Stomach (tissue), 4 donors: Measurements from ENCODE around the gene ATP6V1B1.

Experiments used
- EP300 ChIP-seq: sonication (generic); formaldehyde crosslinking; IDR thresholded peaks from one replicate; pipeline ENCODE4 v1.6.1; 2017; ENCODE audit warnings: antibody characterized with exemption
- POLR2A ChIP-seq, 4 donors: fragments of 450-650 bp; IDR thresholded peaks; one replicate each; pipeline ENCODE4 v1.6.1; 2016; ENCODE audit warnings: antibody characterized with exemption in 4 of 4, control low read depth in 2 of 4, mild to moderate bottlenecking in 1 of 4, moderate library complexity in 1 of 4
- POLR2AphosphoS5 ChIP-seq, 3 donors: sonication (generic); formaldehyde crosslinking; IDR thresholded peaks; one replicate each; pipeline ENCODE4 v1.6.1; 2016; ENCODE audit warnings: antibody characterized with exemption in 3 of 3
- TF ChIP-seq, protein P1 (sequence below), 7 experiments: fragments of 450-650 bp in 4 of 7; fragments of 200-600 bp in 3 of 7; sonication (generic) in 3 of 7; IDR thresholded peaks; one replicate each; pipeline ENCODE4 v1.5.1; 2016 to 2019; ENCODE audit warnings: antibody characterized with exemption in 7 of 7, control low read depth in 2 of 7, mild to moderate bottlenecking in 1 of 7

DNA sequence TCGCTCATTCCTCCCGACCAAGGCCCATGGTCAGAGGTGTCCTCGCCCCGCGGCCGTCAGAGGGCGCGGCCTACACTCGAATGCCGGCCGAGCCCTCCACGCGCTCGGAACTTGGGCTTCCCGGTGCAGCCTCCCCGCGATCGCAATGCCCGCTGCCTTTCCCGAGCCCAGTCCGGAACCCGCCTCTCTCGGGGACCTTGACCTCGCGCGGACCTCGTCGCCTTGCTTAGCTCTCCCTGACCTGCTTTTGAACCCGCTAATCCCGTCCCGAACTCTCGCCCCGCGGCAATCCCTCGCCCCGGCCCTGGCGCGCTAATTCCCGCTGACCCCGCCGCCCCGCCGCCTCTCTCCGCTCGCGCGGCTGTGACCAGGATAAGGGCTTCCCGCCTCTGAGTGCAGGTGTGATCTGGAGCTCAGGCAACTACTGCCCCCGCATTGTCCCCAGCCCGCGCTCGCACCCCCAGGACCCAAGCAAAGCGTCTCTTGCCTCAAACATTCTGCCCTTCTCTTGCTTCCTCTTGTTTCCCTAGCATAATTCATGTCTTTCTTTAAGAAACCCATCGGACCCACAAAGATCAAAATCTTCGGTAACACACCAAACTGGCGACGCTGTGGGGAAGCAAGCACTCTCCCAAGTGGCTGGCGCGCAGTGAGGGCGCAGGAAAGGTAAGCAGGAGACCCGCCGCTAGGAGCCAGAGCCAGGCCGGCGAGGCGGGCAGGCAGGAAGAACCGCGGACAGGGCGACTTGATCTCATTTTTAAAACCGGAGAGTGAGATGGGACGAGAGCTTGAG, 46.6 kb upstream of the ATP6V1B1 start:
- TF ChIP-seq POLR2AphosphoS5 (IDR thresholded peaks at IDR 0.05) (no peak), POLR2A (IDR thresholded peaks at IDR 0.05) (no peak), EP300 (no peak)
- TF ChIP-seq, protein P1, sequence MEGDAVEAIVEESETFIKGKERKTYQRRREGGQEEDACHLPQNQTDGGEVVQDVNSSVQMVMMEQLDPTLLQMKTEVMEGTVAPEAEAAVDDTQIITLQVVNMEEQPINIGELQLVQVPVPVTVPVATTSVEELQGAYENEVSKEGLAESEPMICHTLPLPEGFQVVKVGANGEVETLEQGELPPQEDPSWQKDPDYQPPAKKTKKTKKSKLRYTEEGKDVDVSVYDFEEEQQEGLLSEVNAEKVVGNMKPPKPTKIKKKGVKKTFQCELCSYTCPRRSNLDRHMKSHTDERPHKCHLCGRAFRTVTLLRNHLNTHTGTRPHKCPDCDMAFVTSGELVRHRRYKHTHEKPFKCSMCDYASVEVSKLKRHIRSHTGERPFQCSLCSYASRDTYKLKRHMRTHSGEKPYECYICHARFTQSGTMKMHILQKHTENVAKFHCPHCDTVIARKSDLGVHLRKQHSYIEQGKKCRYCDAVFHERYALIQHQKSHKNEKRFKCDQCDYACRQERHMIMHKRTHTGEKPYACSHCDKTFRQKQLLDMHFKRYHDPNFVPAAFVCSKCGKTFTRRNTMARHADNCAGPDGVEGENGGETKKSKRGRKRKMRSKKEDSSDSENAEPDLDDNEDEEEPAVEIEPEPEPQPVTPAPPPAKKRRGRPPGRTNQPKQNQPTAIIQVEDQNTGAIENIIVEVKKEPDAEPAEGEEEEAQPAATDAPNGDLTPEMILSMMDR (IDR thresholded peaks at IDR 0.05): no peak
